Karpas-422 (cell line): ENCODE measurements around the gene FUT1. TPM values are rescaled to one million over a fixed set of nuclear protein-coding genes. Genes with fewer than 3 reads are reported as not detected.
A peak's percentile ranks its signal among the peaks of the same experiment; 100 is the strongest.
"Not testable (repeated sequence)": the region's sequence is repeated elsewhere in the genome, so short reads cannot be mapped to it uniquely, and the experiment has no call there.

Experiments used
- DNase-seq: peaks from one replicate; pipeline ENCODE4 v3.0.0-alpha.2; 2015
- H2AFZ ChIP-seq: fragments of 200-600 bp; sonication (generic); 2 replicates; pipeline ENCODE4 v1.6.1; 2014; ENCODE audit warnings: antibody characterized with exemption, low read length, mixed read lengths
- H3K27ac ChIP-seq: fragments of 200-600 bp; sonication (generic); 2 replicates; pipeline ENCODE4 v1.5.1; 2014; ENCODE audit warnings: mild to moderate bottlenecking, low read length, moderate library complexity
- H3K27me3 ChIP-seq: fragments of 200-600 bp; sonication (generic); 2 replicates; pipeline ENCODE4 v1.6.1; 2014; ENCODE audit warnings: low read length, mixed read lengths
- H3K36me3 ChIP-seq: fragments of 200-600 bp; sonication (generic); 2 replicates; pipeline ENCODE4 v1.6.1; 2014; ENCODE audit warnings: low read length, mixed read lengths; ENCODE audit not compliant: insufficient read depth
- H3K4me1 ChIP-seq: fragments of 200-600 bp; sonication (generic); 2 replicates; pipeline ENCODE4 v1.6.1; 2014; ENCODE audit warnings: mild to moderate bottlenecking, low read length, mixed read lengths
- H3K4me2 ChIP-seq: fragments of 200-600 bp; sonication (generic); 2 replicates; pipeline ENCODE4 v1.6.1; 2014; ENCODE audit warnings: low read length, low read depth, mild to moderate bottlenecking; ENCODE audit not compliant: poor library complexity, severe bottlenecking
- H3K4me3 ChIP-seq: fragments of 200-600 bp; sonication (generic); 2 replicates; pipeline ENCODE4 v1.5.1; 2014; ENCODE audit warnings: mild to moderate bottlenecking, antibody characterized with exemption, low read length, mixed read lengths
- H3K79me2 ChIP-seq: fragments of 200-600 bp; sonication (generic); 2 replicates; pipeline ENCODE4 v1.6.1; 2014; ENCODE audit warnings: mild to moderate bottlenecking, low read length, mixed read lengths
- H3K9ac ChIP-seq: fragments of 200-600 bp; sonication (generic); 2 replicates; pipeline ENCODE4 v1.6.0; 2014; ENCODE audit warnings: low read length
- H3K9me2 ChIP-seq: fragments of 200-600 bp; sonication (generic), shearing (Covaris generic); replicated peaks from 2 replicates; pipeline ENCODE4 v1.6.0; 2014; ENCODE audit warnings: mild to moderate bottlenecking, low read length, moderate library complexity; ENCODE audit not compliant: insufficient read depth
- H3K9me3 ChIP-seq: fragments of 300-700, 200-600 bp; sonication (generic); 2 replicates; pipeline ENCODE4 v1.6.1; 2014; ENCODE audit warnings: low read length, mixed read lengths
- H4K20me1 ChIP-seq: fragments of 200-600 bp; sonication (generic); 2 replicates; pipeline ENCODE4 v1.6.1; 2014; ENCODE audit warnings: mild to moderate bottlenecking, antibody characterized with exemption, low read length, low read depth; ENCODE audit not compliant: insufficient read depth
- total RNA-seq: library from RNA; depleted of rRNA; stranded (reverse); fragments of >200 nt; shearing (Covaris generic); gene quantifications from 2 replicates; pipeline ENCODE4 v1.2.3, GENCODE V29; 2014; ENCODE audit warnings: low replicate concordance

Gene FUT1
- total RNA-seq, 1 experiment from 2014 or later, result not detected

DNA sequence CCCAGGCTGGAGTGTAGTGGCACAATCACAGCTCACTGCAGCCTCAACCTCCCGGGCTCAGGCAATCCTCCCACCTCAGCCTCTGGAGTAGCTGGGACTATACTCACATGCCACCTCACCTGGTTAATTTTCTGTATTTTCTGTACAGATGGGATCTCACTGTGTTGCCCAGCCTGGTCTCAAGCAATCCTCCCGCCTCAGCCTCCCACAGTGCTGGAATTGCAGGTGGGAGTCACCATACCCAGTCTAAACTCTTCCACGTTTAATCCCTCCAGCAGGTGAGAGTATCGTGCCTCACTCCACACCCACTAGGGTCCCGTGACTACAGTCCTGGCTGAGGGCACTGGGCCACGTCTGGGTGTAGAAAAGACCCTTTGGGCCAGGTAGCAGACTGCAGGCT, 41.9 kb upstream of the FUT1 start:
- 0 out of 2 replicates have a peak, but pooled peaks cover 3% of the 10 kb centered on the region for H4K20me1 ChIP-seq
- no peak overlapping the region for H3K9ac ChIP-seq
- H3K79me2 ChIP-seq, result no peaks in the 10 kb centered on the region
- H3K27me3 ChIP-seq, result no peaks in the 10 kb centered on the region
- H3K9me2 ChIP-seq, result no peaks in the 10 kb centered on the region
- no peak for DNase-seq
- H2AFZ ChIP-seq, result no peak overlapping the region
- no peaks in the 10 kb centered on the region for H3K36me3 ChIP-seq
- no peak overlapping the region for H3K27ac ChIP-seq
- H3K4me3 ChIP-seq, result no peak overlapping the region
- no peak overlapping the region for H3K4me2 ChIP-seq
- H3K4me1 ChIP-seq, result no peaks in the 10 kb centered on the region; the same call in 1 of the 2 replicates
- no peaks in the 10 kb centered on the region for H3K9me3 ChIP-seq

- no peaks in the 10 kb centered on the region for H3K79me2 ChIP-seq
- H3K27me3 ChIP-seq, result no peaks in the 10 kb centered on the region
- H2AFZ ChIP-seq, result no peak overlapping the region
- no peak overlapping the region for H3K4me2 ChIP-seq
- no peaks in the 10 kb centered on the region for H3K9me3 ChIP-seq
- H3K27ac ChIP-seq, result no peak overlapping the region
- no peak overlapping the region for H3K9ac ChIP-seq
- H3K9me2 ChIP-seq, result no peaks in the 10 kb centered on the region
- no peaks in the 10 kb centered on the region; the same call in 1 of the 2 replicates for H3K4me1 ChIP-seq
- 0 out of 2 replicates have a peak, but pooled peaks cover 3% of the 10 kb centered on the region for H4K20me1 ChIP-seq
- no peak for DNase-seq
- H3K36me3 ChIP-seq, result no peaks in the 10 kb centered on the region
- H3K4me3 ChIP-seq, result no peak overlapping the region
Measured at GRCh38 chr19:48793271-48793670, 40.8 kb upstream of the FUT1 start.

DNA sequence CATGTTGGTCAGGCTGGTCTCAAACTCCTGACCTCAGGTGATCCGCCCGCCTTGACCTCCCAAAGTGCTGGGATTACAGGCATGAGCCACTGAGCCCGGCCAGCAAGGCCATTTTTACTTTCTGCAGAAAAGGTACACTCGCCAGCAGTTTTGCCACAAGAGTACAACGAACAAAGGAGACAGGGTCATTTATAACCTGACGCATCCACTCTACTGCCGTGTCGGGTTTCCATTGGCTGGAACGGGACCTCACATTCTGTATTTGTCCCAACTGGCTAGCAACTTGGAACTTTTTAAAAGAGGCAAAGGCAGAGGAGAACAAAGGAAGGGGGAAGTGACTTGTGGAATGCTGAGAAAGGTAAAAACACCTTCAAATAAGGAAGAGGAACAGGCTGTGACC, 34.9 kb upstream of the FUT1 start:
- not testable (repeated sequence) for H2AFZ ChIP-seq, H3K9ac ChIP-seq, H3K9me2 ChIP-seq, H3K27ac ChIP-seq, H4K20me1 ChIP-seq, H3K27me3 ChIP-seq, H3K79me2 ChIP-seq, H3K4me3 ChIP-seq, H3K9me3 ChIP-seq, H3K4me2 ChIP-seq, H3K36me3 ChIP-seq, DNase-seq, H3K4me1 ChIP-seq

DNA sequence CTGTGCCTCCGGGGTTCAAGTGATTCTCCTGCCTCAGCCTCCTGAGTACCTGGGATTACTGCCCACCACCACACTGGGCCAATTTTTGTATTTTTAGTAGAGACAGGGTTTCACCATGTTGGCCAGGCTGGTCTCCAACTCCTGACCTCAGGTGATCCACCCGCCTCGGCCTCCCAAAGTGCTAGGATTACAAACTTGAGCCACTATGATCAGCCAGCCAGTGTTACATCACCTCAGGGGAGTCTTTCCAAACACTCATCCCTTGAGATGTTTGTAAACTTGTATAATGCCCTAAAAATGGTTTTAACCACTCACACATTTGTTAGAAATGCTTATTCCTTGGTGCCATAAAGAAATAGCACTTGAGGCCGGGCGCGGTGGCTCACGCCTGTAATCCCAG, 34.0 kb upstream of the FUT1 start:
- H4K20me1 ChIP-seq, H3K27me3 ChIP-seq, H3K36me3 ChIP-seq, H3K4me1 ChIP-seq, DNase-seq, H2AFZ ChIP-seq, H3K27ac ChIP-seq, H3K79me2 ChIP-seq, H3K9me3 ChIP-seq, H3K9me2 ChIP-seq, H3K4me3 ChIP-seq, H3K4me2 ChIP-seq, H3K9ac ChIP-seq: not testable (repeated sequence)

- H3K4me2 ChIP-seq, result no peak overlapping the region
- no peak overlapping the region for H3K4me3 ChIP-seq
- no peaks in the 10 kb centered on the region for H3K79me2 ChIP-seq
- H3K36me3 ChIP-seq, result no peaks in the 10 kb centered on the region
- no peak overlapping the region for H3K9ac ChIP-seq
- H3K27me3 ChIP-seq, result no peaks in the 10 kb centered on the region
- no peaks in the 10 kb centered on the region for H3K9me3 ChIP-seq
- H3K4me1 ChIP-seq, result peaks cover 4% of the 10 kb centered on the region; the same call in 1 of the 2 replicates
- DNase-seq, result peak; percentile 62
- H2AFZ ChIP-seq, result no peak overlapping the region
- H4K20me1 ChIP-seq, result no peaks in the 10 kb centered on the region
- H3K27ac ChIP-seq, result no peak overlapping the region
- no peaks in the 10 kb centered on the region for H3K9me2 ChIP-seq
Measured at GRCh38 chr19:48784527-48784926, 32.1 kb upstream of the FUT1 start.

DNA sequence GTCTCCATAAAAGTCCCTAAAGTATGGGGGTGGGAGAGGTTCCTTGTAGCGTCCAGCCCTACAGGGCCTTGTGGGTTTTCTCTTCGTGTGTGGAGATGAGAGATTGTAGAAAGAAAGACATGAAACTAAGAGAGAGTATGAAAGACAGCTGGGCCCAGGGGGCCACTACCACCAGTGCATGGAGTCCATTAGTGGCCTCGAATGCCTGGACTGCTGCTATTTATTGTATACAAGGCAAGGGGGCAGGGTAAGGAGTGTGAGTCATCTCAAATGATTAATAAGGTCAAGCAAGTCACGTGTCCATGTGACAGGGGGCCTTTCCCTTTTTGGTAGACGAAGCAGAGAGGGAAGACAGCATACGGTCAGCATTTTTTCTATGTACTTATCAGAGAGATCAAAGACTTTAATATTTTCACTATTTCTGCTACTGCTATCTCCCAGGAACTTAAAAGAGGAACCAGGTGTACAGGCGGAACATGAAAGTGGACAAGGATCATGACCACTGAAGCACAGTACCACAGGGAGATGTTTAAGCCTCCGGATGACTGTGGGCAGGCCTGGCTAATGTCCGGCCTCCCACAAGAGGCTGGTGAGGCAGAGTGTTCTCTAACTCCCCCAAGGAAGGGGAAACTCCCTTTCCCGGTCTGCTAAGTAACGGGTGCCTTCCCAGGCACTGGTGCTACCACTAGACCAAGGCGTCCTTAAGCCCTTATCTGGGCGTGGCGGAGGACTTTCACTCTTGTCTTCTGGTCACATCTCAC, 28.4 kb upstream of the FUT1 start:
- Histone ChIP-seq H3K4me3 (no peak overlapping the region), H3K36me3 (no peaks in the 10 kb centered on the region), H3K9ac (no peak overlapping the region), H2AFZ (no peak overlapping the region), H3K4me2 (no peak overlapping the region), H3K27me3 (no peaks in the 10 kb centered on the region), H3K4me1 (peaks cover 4% of the 10 kb centered on the region; the same call in 1 of the 2 replicates), H4K20me1 (no peaks in the 10 kb centered on the region), H3K27ac (no peak overlapping the region), H3K9me3 (no peaks in the 10 kb centered on the region), H3K79me2 (no peaks in the 10 kb centered on the region), H3K9me2 (no peaks in the 10 kb centered on the region)
- no peak for DNase-seq

DNA sequence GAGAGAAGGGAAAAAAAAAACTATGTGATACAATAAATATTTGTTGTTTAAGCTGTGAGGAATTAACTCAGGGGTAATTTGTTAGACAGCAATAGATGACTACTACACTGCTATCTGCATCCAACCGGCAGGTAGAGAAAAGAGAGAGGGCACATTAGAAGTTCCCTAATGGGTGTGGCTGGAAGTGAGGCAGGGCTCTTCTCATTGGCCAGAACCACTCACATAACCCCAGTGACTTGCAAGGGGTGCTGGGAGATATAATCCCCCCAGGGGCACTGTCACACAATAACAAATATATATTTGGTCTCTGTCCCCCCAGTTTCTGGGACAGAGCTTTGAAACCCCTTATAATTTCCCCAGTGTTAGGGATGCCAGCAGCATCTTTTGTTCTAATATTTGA, 27.2 kb upstream of the FUT1 start:
- Histone ChIP-seq H3K4me1 (peaks cover 4% of the 10 kb centered on the region; the same call in 1 of the 2 replicates), H3K27ac (no peak overlapping the region), H4K20me1 (no peaks in the 10 kb centered on the region), H3K9ac (no peak overlapping the region), H3K9me2 (no peaks in the 10 kb centered on the region), H3K4me3 (no peak overlapping the region), H3K79me2 (no peaks in the 10 kb centered on the region), H3K27me3 (no peaks in the 10 kb centered on the region), H3K4me2 (no peak overlapping the region), H2AFZ (no peak overlapping the region), H3K9me3 (no peaks in the 10 kb centered on the region), H3K36me3 (no peaks in the 10 kb centered on the region)
- DNase-seq, result peak; percentile 78

GRCh38 chr19:48777720-48778119, 25.3 kb upstream of the FUT1 start:
- H3K9me2 ChIP-seq, result no peaks in the 10 kb centered on the region
- H4K20me1 ChIP-seq, result no peaks in the 10 kb centered on the region
- no peaks in the 10 kb centered on the region for H3K9me3 ChIP-seq
- no peak overlapping the region for H2AFZ ChIP-seq
- no peak overlapping the region for H3K4me2 ChIP-seq
- H3K9ac ChIP-seq, result no peak overlapping the region
- DNase-seq, result no peak
- H3K27ac ChIP-seq, result no peak overlapping the region
- no peaks in the 10 kb centered on the region for H3K79me2 ChIP-seq
- H3K27me3 ChIP-seq, result no peaks in the 10 kb centered on the region
- H3K4me1 ChIP-seq, result peaks cover 4% of the 10 kb centered on the region; the same call in 1 of the 2 replicates
- H3K4me3 ChIP-seq, result no peak overlapping the region
- no peaks in the 10 kb centered on the region for H3K36me3 ChIP-seq
